ENCODE data around the gene GSK3B.

GSK3B gene

DNA sequence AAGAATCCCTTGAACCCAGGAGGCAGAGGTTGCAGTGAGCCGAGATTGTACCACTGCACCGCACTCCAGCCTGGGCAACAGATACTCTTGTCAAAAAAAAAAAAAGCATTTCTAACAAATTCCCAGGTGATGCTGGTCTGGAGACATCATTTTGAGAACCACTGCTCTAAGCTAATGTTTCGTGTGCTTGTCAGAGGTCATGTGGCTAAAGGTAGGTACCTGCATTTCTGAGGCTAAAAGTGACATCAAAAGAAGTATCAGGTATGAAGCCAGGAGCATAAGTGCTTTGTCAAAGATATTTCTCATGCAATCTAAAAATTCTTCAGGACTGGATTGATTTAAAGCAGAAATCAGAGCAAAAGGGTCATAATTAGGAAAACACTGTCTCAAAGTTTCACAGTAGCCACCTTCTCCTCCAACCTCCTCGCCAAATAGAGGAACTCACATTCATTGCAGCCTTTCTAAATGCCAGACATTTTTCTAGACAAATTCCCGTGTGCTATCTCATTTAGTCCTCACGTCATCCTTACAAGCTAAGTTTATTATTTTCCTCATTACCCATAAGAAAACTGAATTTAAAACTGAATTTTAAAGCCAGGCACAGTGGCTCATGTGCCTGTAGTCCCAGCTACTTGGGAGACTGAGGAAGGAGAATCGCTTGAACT is 25.7 kb upstream of the GSK3B start:
- Histone ChIP-seq H3K27ac (ENCODE audit: low read depth in 2 of 2, low read length in 2 of 2) (no peak overlapping the region), H3K27me3 (ENCODE audit: control insufficient read depth in 2 of 2, insufficient read depth in 2 of 2, low read length in 2 of 2) (no peaks in the 10 kb centered on the region), H3K4me1 (ENCODE audit: control insufficient read depth in 2 of 2, insufficient read depth in 2 of 2, low read length in 2 of 2) (no peaks in the 10 kb centered on the region), H3K9ac (ENCODE audit: low read depth in 1 of 2, low read length in 2 of 2) (no peak overlapping the region), H3K9me3 (ENCODE audit: control insufficient read depth in 2 of 2, low read length in 2 of 2) (peaks cover 0 to 2% of the 10 kb centered on the region in 2 donors), H3K36me3 (ENCODE audit: control insufficient read depth in 2 of 2, insufficient read depth in 2 of 2, low read length in 2 of 2) (no peaks in the 10 kb centered on the region), H3K4me3 (ENCODE audit: low read length in 2 of 2) (no peak overlapping the region)

- no peaks in the 10 kb centered on the region for H3K27me3 ChIP-seq (ENCODE audit: control insufficient read depth in 2 of 2, insufficient read depth in 2 of 2, low read length in 2 of 2)
- H3K36me3 ChIP-seq (ENCODE audit: control insufficient read depth in 2 of 2, insufficient read depth in 2 of 2, low read length in 2 of 2) = no peaks in the 10 kb centered on the region
- H3K4me1 ChIP-seq (ENCODE audit: control insufficient read depth in 2 of 2, insufficient read depth in 2 of 2, low read length in 2 of 2) = no peaks in the 10 kb centered on the region
- no peak overlapping the region for H3K9ac ChIP-seq (ENCODE audit: low read depth in 1 of 2, low read length in 2 of 2)
- H3K9me3 ChIP-seq (ENCODE audit: control insufficient read depth in 2 of 2, low read length in 2 of 2) = peaks cover 0 to 2% of the 10 kb centered on the region in 2 donors
- H3K4me3 ChIP-seq (ENCODE audit: low read length in 2 of 2) = no peak overlapping the region
- no peak overlapping the region for H3K27ac ChIP-seq (ENCODE audit: low read depth in 2 of 2, low read length in 2 of 2)
Measured at GRCh38 chr3:120114981-120115380, 20.7 kb upstream of the GSK3B start.

DNA sequence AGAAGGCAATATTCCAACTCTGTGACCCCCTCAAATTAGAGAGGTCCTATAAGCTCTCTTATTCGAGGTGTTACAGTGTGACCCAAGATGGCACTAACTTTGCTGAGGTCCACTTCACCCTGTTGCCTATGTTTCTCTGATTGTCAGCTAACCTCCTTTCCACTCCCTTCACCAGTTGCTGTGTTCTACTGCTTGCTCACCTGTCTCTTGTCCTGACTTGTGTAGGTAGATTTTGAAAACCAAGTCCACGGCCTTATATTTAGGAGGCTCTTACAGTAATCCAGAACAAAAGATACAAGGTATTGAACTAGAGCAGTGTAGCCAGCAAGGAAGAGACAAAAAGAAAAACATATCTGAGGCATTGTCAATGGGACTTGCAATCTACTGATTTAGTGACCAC is 20.1 kb upstream of the GSK3B start:
- peaks cover 0 to 2% of the 10 kb centered on the region in 2 donors for H3K9me3 ChIP-seq (ENCODE audit: control insufficient read depth in 2 of 2, low read length in 2 of 2)
- H3K36me3 ChIP-seq (ENCODE audit: control insufficient read depth in 2 of 2, insufficient read depth in 2 of 2, low read length in 2 of 2) = no peaks in the 10 kb centered on the region
- H3K4me3 ChIP-seq (ENCODE audit: low read length in 2 of 2) = no peak overlapping the region
- no peak overlapping the region for H3K27ac ChIP-seq (ENCODE audit: low read depth in 2 of 2, low read length in 2 of 2)
- no peak overlapping the region for H3K9ac ChIP-seq (ENCODE audit: low read depth in 1 of 2, low read length in 2 of 2)
- H3K27me3 ChIP-seq (ENCODE audit: control insufficient read depth in 2 of 2, insufficient read depth in 2 of 2, low read length in 2 of 2) = no peaks in the 10 kb centered on the region
- no peaks in the 10 kb centered on the region for H3K4me1 ChIP-seq (ENCODE audit: control insufficient read depth in 2 of 2, insufficient read depth in 2 of 2, low read length in 2 of 2)

DNA sequence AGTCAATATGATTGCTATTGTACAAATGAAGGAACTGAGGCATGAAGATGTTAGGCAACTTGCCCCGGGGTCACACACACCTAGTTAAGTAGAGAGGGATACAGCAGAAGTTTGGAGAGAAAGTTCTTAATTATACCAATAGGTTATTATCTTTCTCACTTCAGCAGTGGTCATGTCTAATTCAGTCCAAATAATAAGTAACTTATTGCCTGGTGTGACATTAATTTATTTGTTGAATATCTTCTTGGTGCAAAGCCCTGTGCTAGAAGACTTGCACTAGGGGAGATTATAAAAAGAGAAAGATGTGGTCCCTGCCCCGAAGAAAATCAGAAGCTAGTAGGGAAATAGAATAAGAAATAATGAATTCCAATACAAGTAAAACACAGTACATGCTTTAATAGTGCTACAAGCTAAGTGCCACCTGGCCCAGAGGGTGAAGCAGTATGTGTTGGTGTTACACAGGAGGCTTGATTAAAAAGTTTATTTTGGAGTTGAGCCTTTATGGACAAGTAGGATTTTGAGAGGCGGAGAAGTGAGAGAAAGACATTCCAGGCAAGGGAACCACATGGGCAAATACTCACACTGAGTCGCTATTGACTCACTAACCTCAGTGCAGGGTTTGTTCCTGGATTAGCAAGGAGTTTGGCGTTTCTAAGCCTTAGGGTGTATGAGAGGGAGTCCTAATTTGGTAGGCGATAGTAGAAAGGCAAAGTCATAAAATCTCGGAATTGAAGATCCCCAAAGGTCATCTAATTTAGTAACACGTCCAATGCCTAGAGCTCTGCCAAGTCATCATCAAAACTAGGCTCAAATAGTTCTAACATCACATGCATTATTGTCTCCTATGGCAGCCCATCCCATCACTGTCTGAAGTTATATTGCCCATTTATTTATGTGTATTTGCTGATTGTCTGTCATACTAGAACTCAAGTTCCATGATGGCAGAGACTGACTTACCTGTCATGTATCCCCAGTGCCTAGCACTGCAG is 19.2 kb upstream of the GSK3B start:
- Histone ChIP-seq H3K9me3 (ENCODE audit: control insufficient read depth in 2 of 2, low read length in 2 of 2) (peaks cover 0 to 2% of the 10 kb centered on the region in 2 donors), H3K27ac (ENCODE audit: low read depth in 2 of 2, low read length in 2 of 2) (no peak overlapping the region), H3K4me3 (ENCODE audit: low read length in 2 of 2) (no peak overlapping the region), H3K27me3 (ENCODE audit: control insufficient read depth in 2 of 2, insufficient read depth in 2 of 2, low read length in 2 of 2) (no peaks in the 10 kb centered on the region), H3K9ac (ENCODE audit: low read depth in 1 of 2, low read length in 2 of 2) (no peak overlapping the region), H3K36me3 (ENCODE audit: control insufficient read depth in 2 of 2, insufficient read depth in 2 of 2, low read length in 2 of 2) (no peaks in the 10 kb centered on the region), H3K4me1 (ENCODE audit: control insufficient read depth in 2 of 2, insufficient read depth in 2 of 2, low read length in 2 of 2) (no peaks in the 10 kb centered on the region)

DNA sequence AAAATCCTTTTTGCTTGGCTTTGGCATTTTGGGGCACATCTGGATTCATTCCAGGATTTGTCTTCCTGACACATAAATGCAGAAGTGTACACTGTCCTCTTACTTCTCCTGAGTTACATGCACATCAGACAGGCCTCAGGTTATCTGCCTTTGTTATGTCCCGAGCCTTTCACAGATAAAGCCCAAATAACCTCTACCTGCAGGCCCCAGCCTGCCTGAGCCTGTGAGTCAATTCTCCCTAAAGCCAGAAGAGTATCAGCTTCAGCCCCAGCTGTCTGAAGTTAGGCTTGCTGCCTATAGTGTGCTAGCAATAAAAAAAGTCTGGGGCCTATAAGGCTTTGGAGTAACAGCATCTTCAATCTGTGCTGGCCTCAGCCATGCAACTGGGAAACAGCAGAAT is 17.7 kb upstream of the GSK3B start:
- Histone ChIP-seq H3K27ac (ENCODE audit: low read depth in 2 of 2, low read length in 2 of 2) (no peak overlapping the region), H3K27me3 (ENCODE audit: control insufficient read depth in 2 of 2, insufficient read depth in 2 of 2, low read length in 2 of 2) (no peaks in the 10 kb centered on the region)

GRCh38 chr3:120103276-120103675 is 9.0 kb upstream of the GSK3B start:
- no peaks in the 10 kb centered on the region for H3K4me1 ChIP-seq (ENCODE audit: control insufficient read depth in 2 of 2, insufficient read depth in 2 of 2, low read length in 2 of 2)

More for the DNA sequence above, 17.7 kb upstream of the GSK3B start:
- Histone ChIP-seq H3K9ac (ENCODE audit: low read depth in 1 of 2, low read length in 2 of 2) (no peak overlapping the region), H3K9me3 (ENCODE audit: control insufficient read depth in 2 of 2, low read length in 2 of 2) (no peaks in the 10 kb centered on the region), H3K36me3 (ENCODE audit: control insufficient read depth in 2 of 2, insufficient read depth in 2 of 2, low read length in 2 of 2) (no peaks in the 10 kb centered on the region), H3K4me3 (ENCODE audit: low read length in 2 of 2) (no peak overlapping the region), H3K4me1 (ENCODE audit: control insufficient read depth in 2 of 2, insufficient read depth in 2 of 2, low read length in 2 of 2) (no peaks in the 10 kb centered on the region)

DNA sequence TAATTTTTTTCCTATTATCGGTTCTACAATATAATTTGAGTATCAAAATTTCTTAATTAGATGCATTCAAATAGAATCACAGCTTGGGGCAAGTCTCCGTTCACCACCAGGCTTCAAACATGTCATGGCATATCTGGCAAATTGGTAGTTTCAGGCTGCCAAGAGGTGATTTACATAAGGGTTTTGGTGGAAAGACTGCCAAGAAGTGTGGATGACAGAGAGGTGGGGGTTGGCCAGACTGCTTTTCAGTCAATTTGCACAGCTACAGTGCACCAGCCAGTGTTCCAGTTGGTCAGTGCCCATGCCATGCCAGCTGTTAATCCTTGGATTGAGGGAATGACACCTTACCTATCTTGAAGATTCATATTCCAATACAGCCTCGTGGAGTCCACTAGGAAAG is 8.4 kb upstream of the GSK3B start:
- Histone ChIP-seq H3K9me3 (ENCODE audit: control insufficient read depth in 2 of 2, low read length in 2 of 2) (no peaks in the 10 kb centered on the region), H3K9ac (ENCODE audit: low read depth in 1 of 2, low read length in 2 of 2) (no peak overlapping the region), H3K4me1 (ENCODE audit: control insufficient read depth in 2 of 2, insufficient read depth in 2 of 2, low read length in 2 of 2) (no peaks in the 10 kb centered on the region), H3K4me3 (ENCODE audit: low read length in 2 of 2) (no peak overlapping the region), H3K27me3 (ENCODE audit: control insufficient read depth in 2 of 2, insufficient read depth in 2 of 2, low read length in 2 of 2) (no peaks in the 10 kb centered on the region), H3K27ac (ENCODE audit: low read depth in 2 of 2, low read length in 2 of 2) (no peak overlapping the region), H3K36me3 (ENCODE audit: control insufficient read depth in 2 of 2, insufficient read depth in 2 of 2, low read length in 2 of 2) (no peaks in the 10 kb centered on the region)

More at GRCh38 chr3:120103276-120103675, 9.0 kb upstream of the GSK3B start:
- no peak overlapping the region for H3K4me3 ChIP-seq (ENCODE audit: low read length in 2 of 2)
- H3K9ac ChIP-seq (ENCODE audit: low read depth in 1 of 2, low read length in 2 of 2) = no peak overlapping the region
- no peaks in the 10 kb centered on the region for H3K9me3 ChIP-seq (ENCODE audit: control insufficient read depth in 2 of 2, low read length in 2 of 2)
- H3K36me3 ChIP-seq (ENCODE audit: control insufficient read depth in 2 of 2, insufficient read depth in 2 of 2, low read length in 2 of 2) = no peaks in the 10 kb centered on the region
- H3K27me3 ChIP-seq (ENCODE audit: control insufficient read depth in 2 of 2, insufficient read depth in 2 of 2, low read length in 2 of 2) = no peaks in the 10 kb centered on the region
- no peak overlapping the region for H3K27ac ChIP-seq (ENCODE audit: low read depth in 2 of 2, low read length in 2 of 2)

GRCh38 chr3:120102232-120102631 is 8.0 kb upstream of the GSK3B start:
- H3K36me3 ChIP-seq (ENCODE audit: control insufficient read depth in 2 of 2, insufficient read depth in 2 of 2, low read length in 2 of 2) = no peaks in the 10 kb centered on the region
- no peak overlapping the region for H3K9ac ChIP-seq (ENCODE audit: low read depth in 1 of 2, low read length in 2 of 2)
- H3K9me3 ChIP-seq (ENCODE audit: control insufficient read depth in 2 of 2, low read length in 2 of 2) = no peaks in the 10 kb centered on the region
- H3K27me3 ChIP-seq (ENCODE audit: control insufficient read depth in 2 of 2, insufficient read depth in 2 of 2, low read length in 2 of 2) = no peaks in the 10 kb centered on the region
- no peaks in the 10 kb centered on the region for H3K4me1 ChIP-seq (ENCODE audit: control insufficient read depth in 2 of 2, insufficient read depth in 2 of 2, low read length in 2 of 2)
- no peak overlapping the region for H3K27ac ChIP-seq (ENCODE audit: low read depth in 2 of 2, low read length in 2 of 2)
- H3K4me3 ChIP-seq (ENCODE audit: low read length in 2 of 2) = no peak overlapping the region

DNA sequence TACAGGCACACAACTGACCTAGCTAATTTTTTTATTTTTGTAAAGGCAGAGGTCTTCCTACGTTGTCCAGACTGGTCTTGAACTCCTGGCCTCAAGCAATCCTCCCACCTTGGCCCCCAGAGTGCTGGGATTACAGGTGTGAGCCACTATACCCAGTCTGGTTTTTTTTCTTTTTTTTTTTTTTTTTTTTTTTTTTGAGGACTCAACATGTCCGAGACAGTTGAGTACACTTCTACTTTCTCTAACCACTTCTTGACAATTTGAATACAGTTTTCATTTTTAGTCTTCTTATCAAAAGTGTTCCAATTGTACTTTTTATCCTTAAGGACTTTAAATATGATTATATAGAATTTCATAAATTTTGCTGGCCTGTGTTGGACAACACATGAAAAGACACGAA is 7.4 kb upstream of the GSK3B start:
- no peak overlapping the region for H3K27ac ChIP-seq (ENCODE audit: low read depth in 2 of 2, low read length in 2 of 2)
- H3K4me1 ChIP-seq (ENCODE audit: control insufficient read depth in 2 of 2, insufficient read depth in 2 of 2, low read length in 2 of 2) = no peaks in the 10 kb centered on the region
- no peaks in the 10 kb centered on the region for H3K27me3 ChIP-seq (ENCODE audit: control insufficient read depth in 2 of 2, insufficient read depth in 2 of 2, low read length in 2 of 2)
- no peak overlapping the region for H3K9ac ChIP-seq (ENCODE audit: low read depth in 1 of 2, low read length in 2 of 2)
- H3K36me3 ChIP-seq (ENCODE audit: control insufficient read depth in 2 of 2, insufficient read depth in 2 of 2, low read length in 2 of 2) = no peaks in the 10 kb centered on the region
- H3K9me3 ChIP-seq (ENCODE audit: control insufficient read depth in 2 of 2, low read length in 2 of 2) = no peaks in the 10 kb centered on the region
- H3K4me3 ChIP-seq (ENCODE audit: low read length in 2 of 2) = no peak overlapping the region

GRCh38 chr3:120100711-120101110 is 6.5 kb upstream of the GSK3B start:
- Histone ChIP-seq H3K9ac (ENCODE audit: low read depth in 1 of 2, low read length in 2 of 2) (no peak overlapping the region), H3K4me3 (ENCODE audit: low read length in 2 of 2) (no peak overlapping the region), H3K27me3 (ENCODE audit: control insufficient read depth in 2 of 2, insufficient read depth in 2 of 2, low read length in 2 of 2) (no peaks in the 10 kb centered on the region), H3K4me1 (ENCODE audit: control insufficient read depth in 2 of 2, insufficient read depth in 2 of 2, low read length in 2 of 2) (peaks cover 0 to 8% of the 10 kb centered on the region in 2 donors), H3K9me3 (ENCODE audit: control insufficient read depth in 2 of 2, low read length in 2 of 2) (no peaks in the 10 kb centered on the region), H3K27ac (ENCODE audit: low read depth in 2 of 2, low read length in 2 of 2) (no peak overlapping the region), H3K36me3 (ENCODE audit: control insufficient read depth in 2 of 2, insufficient read depth in 2 of 2, low read length in 2 of 2) (no peaks in the 10 kb centered on the region)

Data from mucosa of rectum (tissue), 2 donors.